HL-60 (cell line): Measurements from ENCODE around the gene PCSK2.

Source experiments
- DNase-seq, 2 experiments: peaks; one replicate each; pipeline ENCODE4 v3.0.0-alpha.2; 2010 to 2020; ENCODE audit warnings: low read depth in 1 of 2, low spot score in 1 of 2
- H3K27ac ChIP-seq: fragments of 250-450 bp; sonication (Bioruptor Pico); replicated peaks from 2 replicates; pipeline ENCODE4 v1.5.1; 2020; ENCODE audit warnings: mild to moderate bottlenecking, moderate library complexity
- H3K27me3 ChIP-seq: fragments of 250-450 bp; sonication (Bioruptor Pico); 2 replicates; pipeline ENCODE4 v1.5.1; 2021; ENCODE audit warnings: mild to moderate bottlenecking, moderate library complexity; ENCODE audit not compliant: insufficient read depth, poor library complexity, severe bottlenecking
- H3K4me3 ChIP-seq: replicated peaks from 2 replicates; pipeline ENCODE4 v1.5.1; 2011; ENCODE audit warnings: mild to moderate bottlenecking, control low read depth, low read length; ENCODE audit not compliant: insufficient read depth
- GABPA ChIP-seq: IDR thresholded peaks from 2 replicates; pipeline ENCODE4 v1.6.1; 2012; ENCODE audit warnings: low read depth
- POLR2AphosphoS5 ChIP-seq: IDR thresholded peaks from 2 replicates; pipeline ENCODE4 v1.6.1; 2012; ENCODE audit warnings: low read depth
- REST ChIP-seq: IDR thresholded peaks from 2 replicates; pipeline ENCODE4 v1.6.1; 2012; ENCODE audit warnings: low read depth; ENCODE audit not compliant: insufficient replicate concordance
- SPI1 ChIP-seq: IDR thresholded peaks from 2 replicates; pipeline ENCODE4 v1.6.1; 2012; ENCODE audit warnings: low read depth, mild to moderate bottlenecking, borderline replicate concordance
- TF ChIP-seq, protein P1 (sequence below): IDR thresholded peaks from one replicate; pipeline ENCODE4 v1.5.1; 2011; ENCODE audit warnings: low read length, control low read depth, inconsistent platforms; ENCODE audit not compliant: insufficient read depth

The PCSK2 gene

GRCh38 chr20:17463711-17464110, 236.9 kb downstream of the PCSK2 start:
- H3K27ac ChIP-seq: no peak overlapping the region
- TF ChIP-seq SPI1 (no peak), POLR2AphosphoS5 (no peak), GABPA (no peak)
- TF ChIP-seq, protein P1, sequence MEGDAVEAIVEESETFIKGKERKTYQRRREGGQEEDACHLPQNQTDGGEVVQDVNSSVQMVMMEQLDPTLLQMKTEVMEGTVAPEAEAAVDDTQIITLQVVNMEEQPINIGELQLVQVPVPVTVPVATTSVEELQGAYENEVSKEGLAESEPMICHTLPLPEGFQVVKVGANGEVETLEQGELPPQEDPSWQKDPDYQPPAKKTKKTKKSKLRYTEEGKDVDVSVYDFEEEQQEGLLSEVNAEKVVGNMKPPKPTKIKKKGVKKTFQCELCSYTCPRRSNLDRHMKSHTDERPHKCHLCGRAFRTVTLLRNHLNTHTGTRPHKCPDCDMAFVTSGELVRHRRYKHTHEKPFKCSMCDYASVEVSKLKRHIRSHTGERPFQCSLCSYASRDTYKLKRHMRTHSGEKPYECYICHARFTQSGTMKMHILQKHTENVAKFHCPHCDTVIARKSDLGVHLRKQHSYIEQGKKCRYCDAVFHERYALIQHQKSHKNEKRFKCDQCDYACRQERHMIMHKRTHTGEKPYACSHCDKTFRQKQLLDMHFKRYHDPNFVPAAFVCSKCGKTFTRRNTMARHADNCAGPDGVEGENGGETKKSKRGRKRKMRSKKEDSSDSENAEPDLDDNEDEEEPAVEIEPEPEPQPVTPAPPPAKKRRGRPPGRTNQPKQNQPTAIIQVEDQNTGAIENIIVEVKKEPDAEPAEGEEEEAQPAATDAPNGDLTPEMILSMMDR: no peak
- H3K4me3 ChIP-seq: no peak overlapping the region
- no peak for DNase-seq
- no peaks in the 10 kb centered on the region for H3K27me3 ChIP-seq

GRCh38 chr20:17465236-17465635, 238.4 kb downstream of the PCSK2 start:
- Histone ChIP-seq H3K27ac (no peak overlapping the region), H3K4me3 (no peak overlapping the region), H3K27me3 (no peaks in the 10 kb centered on the region)
- TF ChIP-seq GABPA: no peak
- TF ChIP-seq POLR2AphosphoS5: no peak
- TF ChIP-seq, protein P1: no peak
- TF ChIP-seq SPI1: no peak
- TF ChIP-seq REST: no peak
- DNase-seq: no peak

- no peak overlapping the region for H3K4me3 ChIP-seq
- no peak for DNase-seq
- no peak overlapping the region for H3K27ac ChIP-seq
- no peaks in the 10 kb centered on the region for H3K27me3 ChIP-seq
- no peak for TF ChIP-seq POLR2AphosphoS5
- no peak for TF ChIP-seq GABPA
- no peak for TF ChIP-seq SPI1
- TF ChIP-seq, protein P1: no peak
Measured at GRCh38 chr20:17466641-17467040, 239.8 kb downstream of the PCSK2 start.

- Histone ChIP-seq H3K27ac (no peak overlapping the region), H3K27me3 (no peaks in the 10 kb centered on the region), H3K4me3 (no peak overlapping the region)
- no peak for TF ChIP-seq POLR2AphosphoS5
- TF ChIP-seq, protein P1: no peak
- no peak for TF ChIP-seq GABPA
- TF ChIP-seq SPI1: no peak
- TF ChIP-seq REST: no peak
- no peak for DNase-seq
Measured at GRCh38 chr20:17467120-17467655, 240.3 kb downstream of the PCSK2 start.
